ENCODE data around the gene MYO3A. TPM values are rescaled to one million over a fixed set of nuclear protein-coding genes. Genes with fewer than 3 reads are reported as not detected.

Gene MYO3A
- total RNA-seq, 1 experiment from 2014 or later: not detected

DNA sequence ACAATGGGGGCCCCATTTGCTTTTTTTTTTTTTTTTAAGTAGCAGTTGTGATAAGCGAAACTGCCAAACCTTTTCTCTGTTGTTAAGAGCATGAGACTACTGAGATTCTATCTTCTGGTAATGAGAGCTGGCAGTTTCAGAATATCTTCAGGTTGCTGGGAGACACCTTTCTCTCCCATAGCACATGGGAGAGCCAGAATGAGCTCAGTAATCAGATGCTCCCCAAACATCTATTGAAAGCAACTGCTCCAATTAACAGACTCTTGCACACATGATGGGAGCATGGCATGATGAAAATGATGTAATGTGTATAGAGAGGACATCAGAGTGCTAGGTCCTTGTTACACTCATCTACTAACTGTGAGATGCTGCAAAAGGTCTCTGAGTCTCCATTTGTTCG is 18.8 kb downstream of the MYO3A start:
- in situ Hi-C loops (cut with HindIII; ENCODE audit: low pct_unique_long_range_greater_than_20kb, low sequenced_read_pairs): no loop called here
- TF ChIP-seq POLR2AphosphoS5 (IDR thresholded peaks at IDR 0.05; ENCODE audit: low read depth, low read length): no peak
- TF ChIP-seq TCF7L2 (IDR thresholded peaks at IDR 0.05; ENCODE audit: low read depth, low read length): no peak
- no peak for TF ChIP-seq SIN3A (IDR thresholded peaks at IDR 0.05; ENCODE audit: borderline replicate concordance, insufficient read depth, low read depth, low read length)
- TF ChIP-seq, protein P1, sequence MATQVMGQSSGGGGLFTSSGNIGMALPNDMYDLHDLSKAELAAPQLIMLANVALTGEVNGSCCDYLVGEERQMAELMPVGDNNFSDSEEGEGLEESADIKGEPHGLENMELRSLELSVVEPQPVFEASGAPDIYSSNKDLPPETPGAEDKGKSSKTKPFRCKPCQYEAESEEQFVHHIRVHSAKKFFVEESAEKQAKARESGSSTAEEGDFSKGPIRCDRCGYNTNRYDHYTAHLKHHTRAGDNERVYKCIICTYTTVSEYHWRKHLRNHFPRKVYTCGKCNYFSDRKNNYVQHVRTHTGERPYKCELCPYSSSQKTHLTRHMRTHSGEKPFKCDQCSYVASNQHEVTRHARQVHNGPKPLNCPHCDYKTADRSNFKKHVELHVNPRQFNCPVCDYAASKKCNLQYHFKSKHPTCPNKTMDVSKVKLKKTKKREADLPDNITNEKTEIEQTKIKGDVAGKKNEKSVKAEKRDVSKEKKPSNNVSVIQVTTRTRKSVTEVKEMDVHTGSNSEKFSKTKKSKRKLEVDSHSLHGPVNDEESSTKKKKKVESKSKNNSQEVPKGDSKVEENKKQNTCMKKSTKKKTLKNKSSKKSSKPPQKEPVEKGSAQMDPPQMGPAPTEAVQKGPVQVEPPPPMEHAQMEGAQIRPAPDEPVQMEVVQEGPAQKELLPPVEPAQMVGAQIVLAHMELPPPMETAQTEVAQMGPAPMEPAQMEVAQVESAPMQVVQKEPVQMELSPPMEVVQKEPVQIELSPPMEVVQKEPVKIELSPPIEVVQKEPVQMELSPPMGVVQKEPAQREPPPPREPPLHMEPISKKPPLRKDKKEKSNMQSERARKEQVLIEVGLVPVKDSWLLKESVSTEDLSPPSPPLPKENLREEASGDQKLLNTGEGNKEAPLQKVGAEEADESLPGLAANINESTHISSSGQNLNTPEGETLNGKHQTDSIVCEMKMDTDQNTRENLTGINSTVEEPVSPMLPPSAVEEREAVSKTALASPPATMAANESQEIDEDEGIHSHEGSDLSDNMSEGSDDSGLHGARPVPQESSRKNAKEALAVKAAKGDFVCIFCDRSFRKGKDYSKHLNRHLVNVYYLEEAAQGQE (IDR thresholded peaks at IDR 0.05; ENCODE audit: insufficient read depth in 1 of 2, low read depth in 2 of 2, low read length in 1 of 2): no peak
- TF ChIP-seq, protein P2, sequence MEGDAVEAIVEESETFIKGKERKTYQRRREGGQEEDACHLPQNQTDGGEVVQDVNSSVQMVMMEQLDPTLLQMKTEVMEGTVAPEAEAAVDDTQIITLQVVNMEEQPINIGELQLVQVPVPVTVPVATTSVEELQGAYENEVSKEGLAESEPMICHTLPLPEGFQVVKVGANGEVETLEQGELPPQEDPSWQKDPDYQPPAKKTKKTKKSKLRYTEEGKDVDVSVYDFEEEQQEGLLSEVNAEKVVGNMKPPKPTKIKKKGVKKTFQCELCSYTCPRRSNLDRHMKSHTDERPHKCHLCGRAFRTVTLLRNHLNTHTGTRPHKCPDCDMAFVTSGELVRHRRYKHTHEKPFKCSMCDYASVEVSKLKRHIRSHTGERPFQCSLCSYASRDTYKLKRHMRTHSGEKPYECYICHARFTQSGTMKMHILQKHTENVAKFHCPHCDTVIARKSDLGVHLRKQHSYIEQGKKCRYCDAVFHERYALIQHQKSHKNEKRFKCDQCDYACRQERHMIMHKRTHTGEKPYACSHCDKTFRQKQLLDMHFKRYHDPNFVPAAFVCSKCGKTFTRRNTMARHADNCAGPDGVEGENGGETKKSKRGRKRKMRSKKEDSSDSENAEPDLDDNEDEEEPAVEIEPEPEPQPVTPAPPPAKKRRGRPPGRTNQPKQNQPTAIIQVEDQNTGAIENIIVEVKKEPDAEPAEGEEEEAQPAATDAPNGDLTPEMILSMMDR (IDR thresholded peaks at IDR 0.05): no peak
- H3K4me1 ChIP-seq (ENCODE audit: control insufficient read depth, insufficient read depth, low read length): no peaks in the 10 kb centered on the region
- no TSS peak for BruUV-seq (replicated peaks)
- ATAC-seq (no peak), DNase-seq (ENCODE audit: low read depth, low spot score) (no peak)
- H3K27ac ChIP-seq (ENCODE audit: low read length): no peak overlapping the region
- intact Hi-C loops (cut with micrococcal nuclease; ENCODE audit: unreplicated experiment): no loop called here
- ChIA-PET POLR2A (no interaction called here), CTCF (no interaction called here)
- H3K4me3 ChIP-seq (ENCODE audit: low read depth in 2 of 2, low read length in 2 of 2): no peak overlapping the region
- H3K27me3 ChIP-seq (ENCODE audit: control insufficient read depth, insufficient read depth, low read length): no peaks in the 10 kb centered on the region
- H3K9me3 ChIP-seq (ENCODE audit: control insufficient read depth, insufficient read depth, low read depth, low read length): no peaks in the 10 kb centered on the region
- H3K36me3 ChIP-seq (ENCODE audit: control insufficient read depth, insufficient read depth, low read length): no peaks in the 10 kb centered on the region

GRCh38 chr10:25954851-25955250 is 20.8 kb downstream of the MYO3A start:
- ChIA-PET CTCF (no interaction called here), POLR2A (no interaction called here)
- no peaks in the 10 kb centered on the region for H3K4me1 ChIP-seq (ENCODE audit: control insufficient read depth, insufficient read depth, low read length)
- no peaks in the 10 kb centered on the region for H3K36me3 ChIP-seq (ENCODE audit: control insufficient read depth, insufficient read depth, low read length)
- in situ Hi-C loops (cut with HindIII; ENCODE audit: low pct_unique_long_range_greater_than_20kb, low sequenced_read_pairs) (no loop called here), intact Hi-C loops (cut with micrococcal nuclease; ENCODE audit: unreplicated experiment) (no loop called here)
- no peaks in the 10 kb centered on the region for H3K27me3 ChIP-seq (ENCODE audit: control insufficient read depth, insufficient read depth, low read length)
- no TSS peak for BruUV-seq (replicated peaks)
- TF ChIP-seq POLR2AphosphoS5 (IDR thresholded peaks at IDR 0.05; ENCODE audit: low read depth, low read length) (no peak), TCF7L2 (IDR thresholded peaks at IDR 0.05; ENCODE audit: low read depth, low read length) (no peak)
- TF ChIP-seq, protein P2 (IDR thresholded peaks at IDR 0.05): no peak
- H3K27ac ChIP-seq (ENCODE audit: low read length): no peak overlapping the region
- DNase-seq (ENCODE audit: low read depth, low spot score): no peak
- H3K4me3 ChIP-seq (ENCODE audit: low read depth in 2 of 2, low read length in 2 of 2): no peak overlapping the region
- H3K9me3 ChIP-seq (ENCODE audit: control insufficient read depth, insufficient read depth, low read depth, low read length): no peaks in the 10 kb centered on the region
- ATAC-seq: no peak
